ENCODE measurements around the gene STOX2. TPM values are rescaled to one million over a fixed set of nuclear protein-coding genes. Genes with fewer than 3 reads are reported as not detected.

The STOX2 gene
- total RNA-seq, 1 donor from 2014 or later = 0.19 TPM

DNA sequence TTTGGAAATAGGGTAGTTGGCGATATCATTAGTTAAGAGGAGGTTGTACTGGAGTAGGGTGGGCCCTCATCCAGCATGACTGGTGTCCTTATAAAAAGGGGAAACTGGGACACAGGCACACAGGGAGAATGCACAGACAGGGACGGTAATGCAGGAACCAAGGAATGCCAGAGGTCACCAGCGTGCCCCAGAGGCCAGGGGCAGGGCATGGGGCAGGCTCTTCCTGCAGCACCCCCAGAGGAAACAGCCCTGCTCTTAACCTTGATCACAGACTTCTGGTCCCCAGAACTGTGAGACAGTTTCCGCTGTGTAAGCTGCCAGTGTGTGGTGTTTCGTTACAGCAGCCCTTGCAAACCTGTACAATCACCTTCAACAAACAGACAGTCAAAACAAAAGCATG is 15.9 kb upstream of the STOX2 start:
- Mint-ChIP-seq H3K4me1 (ENCODE audit: unreplicated experiment) (no peaks in the 10 kb centered on the region), H3K4me3 (ENCODE audit: unreplicated experiment) (no peak overlapping the region), H3K27ac (ENCODE audit: unreplicated experiment) (no peak overlapping the region), H3K27me3 (ENCODE audit: unreplicated experiment) (peaks cover 5% of the 10 kb centered on the region), H3K9me3 (ENCODE audit: unreplicated experiment) (no peaks in the 10 kb centered on the region), H3K36me3 (ENCODE audit: unreplicated experiment) (no peaks in the 10 kb centered on the region)
- DNase-seq (ENCODE audit: extremely low spot score, unreplicated experiment) = peak; percentile 60
- TF ChIP-seq CTCF (IDR thresholded peaks at IDR 0.05) = no peak

DNA sequence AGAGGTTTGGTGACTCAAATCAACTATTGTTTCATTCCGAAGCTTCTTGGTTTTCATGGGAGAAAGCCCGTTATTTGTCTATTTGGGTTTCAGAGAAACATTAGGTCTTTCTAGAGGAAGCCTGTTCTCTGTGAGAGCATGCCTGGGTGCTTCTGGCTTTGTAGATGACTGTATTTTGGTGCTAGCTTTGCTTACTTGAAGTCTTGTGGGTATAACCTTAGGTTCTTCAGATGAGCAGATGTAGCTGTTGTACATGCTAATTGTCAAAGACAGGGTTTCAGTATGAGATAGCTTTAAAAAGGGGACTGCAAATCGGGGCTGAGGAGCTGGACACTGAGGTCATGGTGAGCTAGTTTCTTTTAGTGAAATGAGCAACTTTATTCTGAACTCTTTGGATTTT is 7.9 kb upstream of the STOX2 start:
- peaks cover 13% of the 10 kb centered on the region for H3K9me3 Mint-ChIP-seq (ENCODE audit: unreplicated experiment)
- no peak for TF ChIP-seq CTCF (IDR thresholded peaks at IDR 0.05)
- no peak overlapping the region for H3K4me3 Mint-ChIP-seq (ENCODE audit: unreplicated experiment)
- no peak for DNase-seq (ENCODE audit: extremely low spot score, unreplicated experiment)
- H3K27me3 Mint-ChIP-seq (ENCODE audit: unreplicated experiment) = peaks cover 27% of the 10 kb centered on the region
- H3K27ac Mint-ChIP-seq (ENCODE audit: unreplicated experiment) = no peak overlapping the region
- no peaks in the 10 kb centered on the region for H3K4me1 Mint-ChIP-seq (ENCODE audit: unreplicated experiment)
- H3K36me3 Mint-ChIP-seq (ENCODE audit: unreplicated experiment) = no peaks in the 10 kb centered on the region

- H3K27me3 Mint-ChIP-seq (ENCODE audit: unreplicated experiment) = peaks cover 36% of the 10 kb centered on the region
- no peak for DNase-seq (ENCODE audit: extremely low spot score, unreplicated experiment)
- no peak overlapping the region for H3K4me3 Mint-ChIP-seq (ENCODE audit: unreplicated experiment)
- no peak overlapping the region for H3K27ac Mint-ChIP-seq (ENCODE audit: unreplicated experiment)
- peaks cover 13% of the 10 kb centered on the region for H3K9me3 Mint-ChIP-seq (ENCODE audit: unreplicated experiment)
- TF ChIP-seq CTCF (IDR thresholded peaks at IDR 0.05) = no peak
- H3K4me1 Mint-ChIP-seq (ENCODE audit: unreplicated experiment) = no peaks in the 10 kb centered on the region
- H3K36me3 Mint-ChIP-seq (ENCODE audit: unreplicated experiment) = no peaks in the 10 kb centered on the region
Observed at GRCh38 chr4:183898456-183898855, 6.7 kb upstream of the STOX2 start.

DNA sequence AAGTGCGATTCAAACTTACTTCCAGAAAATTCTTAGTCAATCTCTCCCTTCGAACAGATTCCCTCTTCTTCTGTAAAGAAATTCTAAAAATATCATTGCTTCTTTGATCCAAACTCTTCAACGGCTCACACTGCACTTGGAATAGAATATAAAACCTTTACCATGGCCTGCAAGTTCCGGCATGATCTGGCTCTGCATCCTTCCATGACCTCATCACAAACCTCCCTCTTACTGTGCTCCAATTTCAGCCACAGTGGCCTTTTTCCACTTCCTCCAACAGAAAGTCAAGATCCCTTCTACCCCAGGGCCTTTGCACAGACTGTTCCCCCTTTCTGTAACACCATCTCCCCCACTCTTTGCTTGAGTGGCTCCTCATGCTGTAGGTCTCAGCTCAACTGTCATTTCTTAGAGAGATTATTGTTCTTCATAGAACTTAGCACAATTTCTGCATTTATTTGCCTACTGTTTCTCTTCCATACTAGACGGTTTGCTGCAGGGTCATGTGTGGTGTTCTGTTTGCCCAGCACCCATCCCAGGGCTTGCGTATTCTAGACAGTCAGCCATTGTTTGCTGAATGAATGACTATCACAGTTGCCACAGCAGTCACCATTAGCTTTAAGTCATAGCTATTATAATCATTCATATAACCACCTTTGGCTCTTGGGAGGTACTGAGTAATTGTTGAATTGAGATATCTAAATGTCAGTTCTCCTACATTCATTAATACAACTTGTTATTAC is 1.9 kb upstream of the STOX2 start:
- TF ChIP-seq CTCF (IDR thresholded peaks at IDR 0.05) = no peak

GRCh38 chr4:183905593-183906488 is 734 bp downstream of the STOX2 start:
- no peak overlapping the region for H3K27ac Mint-ChIP-seq (ENCODE audit: unreplicated experiment)
- H3K9me3 Mint-ChIP-seq (ENCODE audit: unreplicated experiment) = no peaks in the 10 kb centered on the region
- peaks cover 66% of the 10 kb centered on the region for H3K27me3 Mint-ChIP-seq (ENCODE audit: unreplicated experiment)
- H3K4me1 Mint-ChIP-seq (ENCODE audit: unreplicated experiment) = peaks cover 9% of the 10 kb centered on the region
- H3K36me3 Mint-ChIP-seq (ENCODE audit: unreplicated experiment) = no peaks in the 10 kb centered on the region
- TF ChIP-seq CTCF (IDR thresholded peaks at IDR 0.05) = no peak
- no peak for DNase-seq (ENCODE audit: extremely low spot score, unreplicated experiment)
- H3K4me3 Mint-ChIP-seq (ENCODE audit: unreplicated experiment) = peak overlapping the region; percentile 74

More for the DNA sequence above, 1.9 kb upstream of the STOX2 start:
- no peak overlapping the region for H3K27ac Mint-ChIP-seq (ENCODE audit: unreplicated experiment)
- no peak for DNase-seq (ENCODE audit: extremely low spot score, unreplicated experiment)
- peaks cover 9% of the 10 kb centered on the region for H3K4me1 Mint-ChIP-seq (ENCODE audit: unreplicated experiment)
- H3K27me3 Mint-ChIP-seq (ENCODE audit: unreplicated experiment) = peaks cover 57% of the 10 kb centered on the region
- no peaks in the 10 kb centered on the region for H3K36me3 Mint-ChIP-seq (ENCODE audit: unreplicated experiment)
- peaks cover 13% of the 10 kb centered on the region for H3K9me3 Mint-ChIP-seq (ENCODE audit: unreplicated experiment)
- no peak overlapping the region for H3K4me3 Mint-ChIP-seq (ENCODE audit: unreplicated experiment)
